Small intestine (tissue), 7 donors: ENCODE data around the gene MAMDC2. TPM values are rescaled to one million over a fixed set of nuclear protein-coding genes. Genes with fewer than 3 reads are reported as not detected.

Experiments
- DNase-seq, 2 donors: peaks; one replicate each; pipeline versions ENCODE4 v3.0.0 to v3.0.0-alpha.2; 2013
- FAIRE-seq: peaks from 2 replicates; lab custom pipeline; 2012; peaks lifted over from hg19 to GRCh38; lab: Jason Lieb, UNC
- H3K27ac ChIP-seq, 3 donors: one replicate each; pipeline ENCODE4 v1.5.1; 2013; ENCODE audit warnings: low read length in 2 of 3, mild to moderate bottlenecking in 2 of 3, control low read depth in 1 of 3, inconsistent platforms in 1 of 3, low read depth in 1 of 3, moderate library complexity in 1 of 3
- H3K27me3 ChIP-seq, 3 donors: one replicate each; pipeline ENCODE4 v1.6.1; 2013; ENCODE audit warnings: low read length in 3 of 3, inconsistent platforms in 1 of 3; ENCODE audit not compliant: control insufficient read depth in 3 of 3, insufficient read depth in 3 of 3
- H3K36me3 ChIP-seq, 3 donors: one replicate each; pipeline ENCODE4 v1.6.1; 2013; ENCODE audit warnings: low read length in 3 of 3, inconsistent platforms in 1 of 3, low read depth in 1 of 3, mild to moderate bottlenecking in 1 of 3, moderate library complexity in 1 of 3; ENCODE audit not compliant: control insufficient read depth in 3 of 3, insufficient read depth in 2 of 3
- H3K4me1 ChIP-seq, 3 donors: one replicate each; pipeline ENCODE4 v1.6.1; 2013; ENCODE audit warnings: low read length in 2 of 3, inconsistent platforms in 1 of 3, low read depth in 1 of 3, mild to moderate bottlenecking in 1 of 3, moderate library complexity in 1 of 3; ENCODE audit not compliant: control insufficient read depth in 3 of 3, insufficient read depth in 2 of 3
- H3K4me3 ChIP-seq, 3 donors: one replicate each; pipeline ENCODE4 v1.5.1; 2013; ENCODE audit warnings: low read length in 3 of 3, control low read depth in 1 of 3, inconsistent platforms in 1 of 3, low read depth in 1 of 3, mild to moderate bottlenecking in 1 of 3, moderate library complexity in 1 of 3
- H3K9me3 ChIP-seq, 2 donors: one replicate each; pipeline ENCODE4 v1.6.1; 2013; ENCODE audit warnings: low read depth in 1 of 2, low read length in 1 of 2; ENCODE audit not compliant: control insufficient read depth in 2 of 2, insufficient read depth in 1 of 2
- WGBS, 3 donors: extraction: QIAGEN DNeasy Blood & Tissue Kit; methylation state at CpG; one replicate each; pipeline ENCODE4 v1.1.7; 2013; 5-methylcytosine and 5-hydroxymethylcytosine counted together
- polyA plus RNA-seq, 4 donors: library from polyadenylated mRNA; stranded (reverse) in 3 of 4; unstranded in 1 of 4; fragments of 200-250 nt in 3 of 4; fragments of 120-200 nt in 1 of 4; gene quantifications; one replicate each; pipeline versions ENCODE4 v1.2.1 to v1.2.3, GENCODE V29; 2013
- donor health status: healthy with polysubstance abuse.
- donor health status: control.
- donor health status: control.
- donor health status: Bipolar disorder and iron deficiency.
- donor health status: healthy.

The MAMDC2 gene
- polyA plus RNA-seq, 4 donors = 1.1 to 13.0 (median 1.6) TPM; not detected in 1

- no peaks in the 10 kb centered on the region for H3K4me1 ChIP-seq
- peaks cover 0 to 43% (median 2%) of the 10 kb centered on the region in 3 donors for H3K27me3 ChIP-seq
- FAIRE-seq (no peak), DNase-seq (no peak)
- no peak overlapping the region for H3K27ac ChIP-seq
- 86 to 92% (median 90%) methylated on average over 15 of the region's 15 CpGs for whole genome bisulfite sequencing, 3 donors
- no peak overlapping the region for H3K4me3 ChIP-seq
- no peaks in the 10 kb centered on the region for H3K9me3 ChIP-seq
- no peaks in the 10 kb centered on the region for H3K36me3 ChIP-seq
Observed at GRCh38 chr9:70042461-70043215, 1.0 kb upstream of the MAMDC2 start.

GRCh38 chr9:70043285-70043684, 363 bp upstream of the MAMDC2 start:
- FAIRE-seq (no peak), DNase-seq (no peak)
- Histone ChIP-seq H3K4me3 (peak overlapping the region in 1 of 3 donors; percentile 33), H3K36me3 (no peaks in the 10 kb centered on the region), H3K4me1 (no peaks in the 10 kb centered on the region), H3K27ac (peak overlapping the region in 1 of 3 donors; percentile 60), H3K9me3 (no peaks in the 10 kb centered on the region), H3K27me3 (peaks cover 0 to 43% (median 2%) of the 10 kb centered on the region in 3 donors)
- WGBS, 3 donors = 17 to 26% (median 22%) methylated on average over 7 of the region's 7 CpGs

GRCh38 chr9:70044490-70045307, 1.1 kb downstream of the MAMDC2 start:
- H3K4me3 ChIP-seq = peak overlapping the region; percentile 33 to 41 (median 35)

GRCh38 chr9:70045452-70045851, 1.8 kb downstream of the MAMDC2 start:
- H3K4me3 ChIP-seq = no peak overlapping the region
- peaks cover 0 to 43% (median 2%) of the 10 kb centered on the region in 3 donors for H3K27me3 ChIP-seq
- no peaks in the 10 kb centered on the region for H3K9me3 ChIP-seq
- no peak for FAIRE-seq
- no peak for DNase-seq
- WGBS, 3 donors = 86 to 92% (median 91%) methylated on average over 4 of the region's 4 CpGs
- peaks cover 0 to 2% (median 0%) of the 10 kb centered on the region in 3 donors for H3K4me1 ChIP-seq
- H3K27ac ChIP-seq = peak overlapping the region in 1 of 3 donors; percentile 58
- no peaks in the 10 kb centered on the region for H3K36me3 ChIP-seq

More at GRCh38 chr9:70044490-70045307, 1.1 kb downstream of the MAMDC2 start:
- peaks cover 0 to 43% (median 2%) of the 10 kb centered on the region in 3 donors for H3K27me3 ChIP-seq
- H3K36me3 ChIP-seq = no peaks in the 10 kb centered on the region
- no peaks in the 10 kb centered on the region for H3K9me3 ChIP-seq
- 8 to 13% (median 13%) methylated on average over 26 of the region's 26 CpGs for whole genome bisulfite sequencing, 3 donors
- DNase-seq = peak; percentile 5 to 8
- peak overlapping the region in 1 of 3 donors; percentile 62 for H3K27ac ChIP-seq
- no peaks in the 10 kb centered on the region for H3K4me1 ChIP-seq
- FAIRE-seq = no peak

GRCh38 chr9:70046274-70047070, 2.8 kb downstream of the MAMDC2 start:
- WGBS, 3 donors = 49 to 71% (median 64%) methylated on average over 7 of the region's 7 CpGs

GRCh38 chr9:70049236-70049635, 5.6 kb downstream of the MAMDC2 start:
- Histone ChIP-seq H3K36me3 (no peaks in the 10 kb centered on the region), H3K4me1 (peaks cover 0 to 2% (median 0%) of the 10 kb centered on the region in 3 donors), H3K9me3 (no peaks in the 10 kb centered on the region), H3K27ac (peak overlapping the region in 1 of 3 donors; percentile 67), H3K4me3 (no peak overlapping the region), H3K27me3 (peaks cover 0 to 21% (median 0%) of the 10 kb centered on the region in 3 donors)
- DNase-seq = no peak
- no peak for FAIRE-seq
- 36 to 59% (median 55%) methylated on average over 4 of the region's 4 CpGs for WGBS, 3 donors

More at GRCh38 chr9:70046274-70047070, 2.8 kb downstream of the MAMDC2 start:
- Histone ChIP-seq H3K9me3 (no peaks in the 10 kb centered on the region), H3K27me3 (peaks cover 0 to 43% (median 2%) of the 10 kb centered on the region in 3 donors), H3K27ac (peak overlapping the region in 1 of 3 donors; percentile 29), H3K4me3 (no peak overlapping the region), H3K4me1 (peaks cover 0 to 2% (median 0%) of the 10 kb centered on the region in 3 donors), H3K36me3 (no peaks in the 10 kb centered on the region)
- FAIRE-seq = no peak
- no peak for DNase-seq

GRCh38 chr9:70049672-70050271, 6.1 kb downstream of the MAMDC2 start:
- WGBS, 3 donors = 66 to 86% (median 77%) methylated on average over 6 of the region's 6 CpGs
- Histone ChIP-seq H3K4me3 (no peak overlapping the region), H3K27me3 (peaks cover 0 to 16% (median 0%) of the 10 kb centered on the region in 3 donors), H3K9me3 (no peaks in the 10 kb centered on the region), H3K4me1 (peaks cover 0 to 2% (median 0%) of the 10 kb centered on the region in 3 donors), H3K36me3 (no peaks in the 10 kb centered on the region), H3K27ac (peak overlapping the region in 1 of 3 donors; percentile 67)
- FAIRE-seq (no peak), DNase-seq (no peak)
